SK-N-SH (cell line): ENCODE data around the gene SPDYE1. TPM values are rescaled to one million over a fixed set of nuclear protein-coding genes. Genes with fewer than 3 reads are reported as not detected.

Experiments
- CTCF ChIA-PET: fragments of 300-600, 350-600 bp; formaldehyde crosslinking; extraction: SDS; loops from one replicate; lab custom pipeline; 2021; lab: Yijun Ruan, JAX
- POLR2A ChIA-PET: fragments of 350-600 bp; sonication (Branson Sonifier 250); formaldehyde crosslinking; extraction: SDS; loops from one replicate; lab custom pipeline; 2020; ENCODE audit warnings: antibody characterized with exemption, inconsistent platforms; lab: Yijun Ruan, JAX
- DNase-seq: peaks from one replicate; pipeline ENCODE4 v3.0.0; 2012
- H2AFZ ChIP-seq: fragments of 200-600 bp; sonication (generic); 2 replicates; pipeline ENCODE4 v1.8.1; 2016; ENCODE audit warnings: antibody characterized with exemption, mild to moderate bottlenecking, low read depth
- H3F3A ChIP-seq: fragments of 200-600 bp; sonication (generic); replicated peaks from 2 replicates; pipeline ENCODE3; 2016; ENCODE audit warnings: antibody characterized with exemption, mild to moderate bottlenecking; ENCODE audit not compliant: insufficient read depth
- H3K27ac ChIP-seq, 2 experiments: fragments of 200-500 bp in 1 of 2; fragments of 200-600 bp in 1 of 2; sonication (Bioruptor generic) in 1 of 2; sonication (generic), shearing (Covaris generic) in 1 of 2; 2 replicates each; pipeline versions ENCODE4 v1.5.1 to v1.6.1; 2014 to 2016; ENCODE audit warnings: low read depth in 2 of 2, inconsistent platforms in 1 of 2, low read length in 1 of 2, mild to moderate bottlenecking in 1 of 2, mixed read lengths in 1 of 2
- H3K27me3 ChIP-seq: fragments of 200-600 bp; sonication (generic), shearing (Covaris generic); 2 replicates; pipeline ENCODE4 v1.6.1; 2016; ENCODE audit warnings: mixed run types; ENCODE audit not compliant: insufficient read depth
- H3K36me3 ChIP-seq, 2 experiments: fragments of 200-500 bp in 1 of 2; fragments of 200-600 bp in 1 of 2; sonication (Bioruptor generic) in 1 of 2; sonication (generic) in 1 of 2; replicated peaks in 1 of 2; 2 replicates each; pipeline versions ENCODE3 to v1.5.1; 2014 to 2016; ENCODE audit warnings: low read length in 1 of 2, mild to moderate bottlenecking in 1 of 2; ENCODE audit not compliant: insufficient read depth in 2 of 2, control insufficient read depth in 1 of 2
- H3K4me1 ChIP-seq, 2 experiments: fragments of 200-500 bp in 1 of 2; fragments of 200-600 bp in 1 of 2; sonication (Bioruptor generic) in 1 of 2; sonication (generic), shearing (Covaris generic) in 1 of 2; 2 replicates each; pipeline versions ENCODE4 v1.5.1 to v1.6.1; 2014 to 2016; ENCODE audit warnings: low read depth in 1 of 2, low read length in 1 of 2, mixed run types in 1 of 2; ENCODE audit not compliant: insufficient read depth in 2 of 2, control insufficient read depth in 1 of 2
- H3K4me2 ChIP-seq: fragments of 200-600 bp; sonication (generic), shearing (Covaris generic); 2 replicates; pipeline ENCODE4 v1.6.1; 2017; ENCODE audit warnings: mixed run types
- H3K4me3 ChIP-seq, 2 experiments: fragments of 200-500 bp in 1 of 2; fragments of 200-600 bp in 1 of 2; sonication (Bioruptor generic) in 1 of 2; sonication (generic), shearing (Covaris generic) in 1 of 2; 2 replicates each; pipeline versions ENCODE4 v1.5.1 to v1.8.1; 2014 to 2016; ENCODE audit warnings: low read depth in 2 of 2, inconsistent platforms in 1 of 2, low read length in 1 of 2, mild to moderate bottlenecking in 1 of 2, mixed read lengths in 1 of 2, moderate library complexity in 1 of 2
- H3K79me2 ChIP-seq: fragments of 200-600 bp; sonication (generic); 2 replicates; pipeline ENCODE4 v1.8.1; 2017; ENCODE audit warnings: mild to moderate bottlenecking; ENCODE audit not compliant: insufficient read depth
- H3K9ac ChIP-seq: fragments of 200-600 bp; sonication (generic); 2 replicates; pipeline ENCODE4 v1.6.1; 2017; ENCODE audit warnings: mixed run types
- H3K9me2 ChIP-seq: fragments of 200-600 bp; sonication (generic); 2 replicates; pipeline ENCODE4 v1.6.1; 2017; ENCODE audit warnings: mixed run types
- H3K9me3 ChIP-seq: fragments of 200-600 bp; sonication (generic); 2 replicates; pipeline ENCODE4 v1.6.1; 2017; ENCODE audit warnings: mixed run types, mild to moderate bottlenecking, moderate library complexity
- H4K20me1 ChIP-seq: fragments of 200-600 bp; sonication (generic); 2 replicates; pipeline ENCODE4 v1.6.1; 2017; ENCODE audit warnings: mild to moderate bottlenecking, mixed run types; ENCODE audit not compliant: insufficient read depth
- ELF1 ChIP-seq: IDR thresholded peaks from 2 replicates; pipeline ENCODE4 v1.4.0; 2012
- EP300 ChIP-seq, 2 experiments: IDR thresholded peaks; 2 replicates each; pipeline versions ENCODE4 v1.4.0 to v1.6.1; 2012; ENCODE audit warnings: borderline replicate concordance in 1 of 2, low read depth in 1 of 2, low read length in 1 of 2
- FOXJ3 ChIP-seq: sonication (generic); formaldehyde crosslinking; IDR thresholded peaks from 2 replicates; pipeline ENCODE4 v1.5.1; 2020; ENCODE audit warnings: mild to moderate bottlenecking, missing genetic modification reagents
- GABPA ChIP-seq: IDR thresholded peaks from 2 replicates; pipeline ENCODE4 v1.4.0; 2012; ENCODE audit warnings: low read depth, mild to moderate bottlenecking
- GATA2 ChIP-seq: sonication (generic); formaldehyde crosslinking; IDR thresholded peaks from 2 replicates; pipeline ENCODE4 v1.5.0; 2020; ENCODE audit warnings: mild to moderate bottlenecking, missing genetic modification reagents
- JUND ChIP-seq: IDR thresholded peaks from 2 replicates; pipeline ENCODE4 v1.4.0; 2012
- MEF2A ChIP-seq: IDR thresholded peaks from 2 replicates; pipeline ENCODE4 v1.4.0; 2012; ENCODE audit warnings: low read depth, borderline replicate concordance
- NFIC ChIP-seq: IDR thresholded peaks from 2 replicates; pipeline ENCODE4 v1.4.0; 2012; ENCODE audit warnings: borderline replicate concordance
- NRF1 ChIP-seq: IDR thresholded peaks from 2 replicates; pipeline ENCODE4 v1.6.1; 2012; ENCODE audit warnings: low read depth, mild to moderate bottlenecking, low read length
- POLR2AphosphoS5 ChIP-seq: IDR thresholded peaks from 2 replicates; pipeline ENCODE4 v1.6.1; 2012; ENCODE audit warnings: low read depth, low read length
- RCOR1 ChIP-seq: fragments of 150-350 bp; IDR thresholded peaks from 2 replicates; pipeline ENCODE4 v1.6.1; 2017; ENCODE audit warnings: antibody characterized with exemption, low read length
- SIN3A ChIP-seq: IDR thresholded peaks from 2 replicates; pipeline ENCODE4 v1.6.1; 2012; ENCODE audit warnings: low read depth, mild to moderate bottlenecking, low read length, moderate library complexity, borderline replicate concordance
- TAF1 ChIP-seq: IDR thresholded peaks from 2 replicates; pipeline ENCODE4 v1.6.1; 2012; ENCODE audit warnings: low read depth, mild to moderate bottlenecking, low read length, moderate library complexity, borderline replicate concordance
- WGBS: methylation state at CpG from one replicate; pipeline ENCODE4 v1.1.6; 2017; ENCODE audit warnings: low lambda C conversion rate; 5-methylcytosine and 5-hydroxymethylcytosine counted together
- polyA plus RNA-seq, 3 experiments: library from polyadenylated mRNA; depleted of rRNA; stranded (reverse); fragments of >200 nt; gene quantifications; 2 replicates each; pipeline ENCODE4 v1.2.3, GENCODE V29; 2012
- TF ChIP-seq, protein P1 (sequence below): IDR thresholded peaks from 2 replicates; pipeline ENCODE4 v1.6.1; 2012; ENCODE audit warnings: mild to moderate bottlenecking, low read depth, low read length, moderate library complexity
- TF ChIP-seq, protein P2 (sequence below): fragments of 150-350 bp; IDR thresholded peaks from 2 replicates; pipeline ENCODE4 v1.6.1; 2017; ENCODE audit warnings: antibody characterized with exemption, low read length, low read depth, borderline replicate concordance
- TF ChIP-seq, protein P3 (sequence below): fragments of 200-600 bp; sonication (generic); IDR thresholded peaks from 2 replicates; pipeline ENCODE4 v1.6.1; 2017; ENCODE audit warnings: antibody characterized with exemption, mild to moderate bottlenecking, moderate library complexity
- TF ChIP-seq, protein P4 (sequence below): fragments of 150-350 bp; IDR thresholded peaks from 2 replicates; pipeline ENCODE4 v1.6.1; 2016; ENCODE audit warnings: mild to moderate bottlenecking, low read depth, low read length
- TF ChIP-seq, protein P5 (sequence below): IDR thresholded peaks from 2 replicates; pipeline ENCODE4 v1.4.0; 2012; ENCODE audit warnings: low read depth, borderline replicate concordance

The SPDYE1 gene
- polyA plus RNA-seq, 1 of the 3 experiments (the other 2 are of a cell fraction) = not detected

DNA sequence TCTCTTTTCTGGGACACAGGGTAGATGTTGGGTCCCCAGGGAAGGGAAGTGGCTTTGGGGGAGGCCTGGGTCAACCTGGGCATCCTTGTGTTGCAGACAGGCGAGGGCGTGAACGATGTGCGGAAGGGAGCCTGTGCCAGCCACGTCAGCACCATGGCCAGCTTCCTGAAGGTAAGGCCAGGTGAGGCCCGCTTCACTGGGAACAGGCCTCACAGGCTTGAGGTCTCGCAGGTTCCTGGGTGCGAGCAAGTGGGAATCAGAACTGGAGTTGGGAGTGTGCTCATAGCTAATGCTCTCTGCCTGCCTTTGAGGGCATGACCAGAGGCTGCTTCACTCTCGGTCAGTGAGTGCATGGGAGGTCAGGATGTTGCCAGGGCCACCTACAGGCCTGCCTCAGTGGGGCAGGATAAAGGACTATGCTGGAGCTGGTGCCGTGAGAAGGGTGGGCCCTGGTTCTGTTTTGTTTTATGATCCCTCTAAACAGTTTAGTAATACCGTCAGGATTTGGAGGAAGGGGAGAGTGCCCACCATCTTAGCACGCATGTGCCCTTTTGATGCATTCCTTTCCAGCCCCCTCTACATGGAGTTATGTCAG is 55.2 kb downstream of the SPDYE1 start:
- CTCF ChIA-PET = interaction anchor here (1.3 to 2.1 kb wide), 3 partner anchors 11 to 143 kb away, joined by 3 to 6 read pairs (median 4); no protein-coding TSS in a partner anchor
- TF ChIP-seq, protein P1, sequence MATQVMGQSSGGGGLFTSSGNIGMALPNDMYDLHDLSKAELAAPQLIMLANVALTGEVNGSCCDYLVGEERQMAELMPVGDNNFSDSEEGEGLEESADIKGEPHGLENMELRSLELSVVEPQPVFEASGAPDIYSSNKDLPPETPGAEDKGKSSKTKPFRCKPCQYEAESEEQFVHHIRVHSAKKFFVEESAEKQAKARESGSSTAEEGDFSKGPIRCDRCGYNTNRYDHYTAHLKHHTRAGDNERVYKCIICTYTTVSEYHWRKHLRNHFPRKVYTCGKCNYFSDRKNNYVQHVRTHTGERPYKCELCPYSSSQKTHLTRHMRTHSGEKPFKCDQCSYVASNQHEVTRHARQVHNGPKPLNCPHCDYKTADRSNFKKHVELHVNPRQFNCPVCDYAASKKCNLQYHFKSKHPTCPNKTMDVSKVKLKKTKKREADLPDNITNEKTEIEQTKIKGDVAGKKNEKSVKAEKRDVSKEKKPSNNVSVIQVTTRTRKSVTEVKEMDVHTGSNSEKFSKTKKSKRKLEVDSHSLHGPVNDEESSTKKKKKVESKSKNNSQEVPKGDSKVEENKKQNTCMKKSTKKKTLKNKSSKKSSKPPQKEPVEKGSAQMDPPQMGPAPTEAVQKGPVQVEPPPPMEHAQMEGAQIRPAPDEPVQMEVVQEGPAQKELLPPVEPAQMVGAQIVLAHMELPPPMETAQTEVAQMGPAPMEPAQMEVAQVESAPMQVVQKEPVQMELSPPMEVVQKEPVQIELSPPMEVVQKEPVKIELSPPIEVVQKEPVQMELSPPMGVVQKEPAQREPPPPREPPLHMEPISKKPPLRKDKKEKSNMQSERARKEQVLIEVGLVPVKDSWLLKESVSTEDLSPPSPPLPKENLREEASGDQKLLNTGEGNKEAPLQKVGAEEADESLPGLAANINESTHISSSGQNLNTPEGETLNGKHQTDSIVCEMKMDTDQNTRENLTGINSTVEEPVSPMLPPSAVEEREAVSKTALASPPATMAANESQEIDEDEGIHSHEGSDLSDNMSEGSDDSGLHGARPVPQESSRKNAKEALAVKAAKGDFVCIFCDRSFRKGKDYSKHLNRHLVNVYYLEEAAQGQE = peak; percentile 65; the same call in 1 of the 2 replicates
- TF ChIP-seq, protein P2, sequence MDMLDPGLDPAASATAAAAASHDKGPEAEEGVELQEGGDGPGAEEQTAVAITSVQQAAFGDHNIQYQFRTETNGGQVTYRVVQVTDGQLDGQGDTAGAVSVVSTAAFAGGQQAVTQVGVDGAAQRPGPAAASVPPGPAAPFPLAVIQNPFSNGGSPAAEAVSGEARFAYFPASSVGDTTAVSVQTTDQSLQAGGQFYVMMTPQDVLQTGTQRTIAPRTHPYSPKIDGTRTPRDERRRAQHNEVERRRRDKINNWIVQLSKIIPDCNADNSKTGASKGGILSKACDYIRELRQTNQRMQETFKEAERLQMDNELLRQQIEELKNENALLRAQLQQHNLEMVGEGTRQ = no peak
- H3K4me2 ChIP-seq = no peak overlapping the region

DNA sequence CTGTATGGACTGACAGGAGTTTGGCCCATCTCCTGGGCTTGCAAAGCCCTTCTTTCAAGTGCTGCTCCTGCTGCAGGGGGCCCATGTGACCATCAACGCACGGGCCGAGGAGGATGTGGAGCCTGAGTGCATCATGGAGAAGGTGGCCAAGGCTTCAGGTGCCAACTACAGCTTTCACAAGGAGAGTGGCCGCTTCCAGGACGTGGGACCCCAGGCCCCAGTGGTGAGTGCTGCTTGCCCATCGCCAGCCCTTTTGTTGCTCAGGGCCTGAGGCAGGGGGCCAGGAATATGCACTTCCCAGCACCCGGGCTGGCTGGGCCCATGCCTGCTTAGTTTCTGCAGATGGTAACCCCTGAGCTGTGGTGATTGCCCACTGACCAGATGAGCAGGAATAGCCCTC is 59.0 kb downstream of the SPDYE1 start:
- H3K4me3 ChIP-seq = no peak overlapping the region
- H3K9ac ChIP-seq = no peak overlapping the region
- H4K20me1 ChIP-seq = peaks cover 35% of the 10 kb centered on the region; the same call in 1 of the 2 replicates
- CTCF ChIA-PET = interaction anchor here (0.6 to 1.2 kb wide), 2 partner anchors 9 to 10 kb away, joined by 3 to 4 read pairs; partner anchors contain the start of gene PGAM2
- no peaks in the 10 kb centered on the region for H3K4me1 ChIP-seq
- DNase-seq = no peak
- H3K79me2 ChIP-seq = peaks cover 44% of the 10 kb centered on the region
- no CpG with 5 or more reads among the region's 7 CpGs for WGBS
- no peak overlapping the region for H2AFZ ChIP-seq
- H3K9me3 ChIP-seq = no peaks in the 10 kb centered on the region
- H3K4me2 ChIP-seq = no peak overlapping the region
- peaks cover 67 to 73% of the 10 kb centered on the region in 2 experiments for H3K36me3 ChIP-seq
- no peaks in the 10 kb centered on the region for H3K9me2 ChIP-seq
- H3K27ac ChIP-seq = no peak overlapping the region
- POLR2A ChIA-PET = interaction anchor here (1.3 to 1.5 kb wide), 2 partner anchors 9 to 12 kb away, joined by 3 to 4 read pairs; partner anchors contain the start of genes DBNL and PGAM2
- no peaks in the 10 kb centered on the region for H3K27me3 ChIP-seq
- peaks cover 4% of the 10 kb centered on the region for H3F3A ChIP-seq
- no peak for TF ChIP-seq NFIC
- no peak for TF ChIP-seq EP300 (IDR thresholded peaks at IDR 0.05; ENCODE audit: borderline replicate concordance in 1 of 2, low read depth in 1 of 2, low read length in 1 of 2)
- TF ChIP-seq FOXJ3 (CRISPR knock-in tag) = no peak
- TF ChIP-seq, protein P3, sequence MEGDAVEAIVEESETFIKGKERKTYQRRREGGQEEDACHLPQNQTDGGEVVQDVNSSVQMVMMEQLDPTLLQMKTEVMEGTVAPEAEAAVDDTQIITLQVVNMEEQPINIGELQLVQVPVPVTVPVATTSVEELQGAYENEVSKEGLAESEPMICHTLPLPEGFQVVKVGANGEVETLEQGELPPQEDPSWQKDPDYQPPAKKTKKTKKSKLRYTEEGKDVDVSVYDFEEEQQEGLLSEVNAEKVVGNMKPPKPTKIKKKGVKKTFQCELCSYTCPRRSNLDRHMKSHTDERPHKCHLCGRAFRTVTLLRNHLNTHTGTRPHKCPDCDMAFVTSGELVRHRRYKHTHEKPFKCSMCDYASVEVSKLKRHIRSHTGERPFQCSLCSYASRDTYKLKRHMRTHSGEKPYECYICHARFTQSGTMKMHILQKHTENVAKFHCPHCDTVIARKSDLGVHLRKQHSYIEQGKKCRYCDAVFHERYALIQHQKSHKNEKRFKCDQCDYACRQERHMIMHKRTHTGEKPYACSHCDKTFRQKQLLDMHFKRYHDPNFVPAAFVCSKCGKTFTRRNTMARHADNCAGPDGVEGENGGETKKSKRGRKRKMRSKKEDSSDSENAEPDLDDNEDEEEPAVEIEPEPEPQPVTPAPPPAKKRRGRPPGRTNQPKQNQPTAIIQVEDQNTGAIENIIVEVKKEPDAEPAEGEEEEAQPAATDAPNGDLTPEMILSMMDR = no peak
- TF ChIP-seq JUND = no peak
- no peak for TF ChIP-seq ELF1
- no peak for TF ChIP-seq GATA2 (CRISPR knock-in tag)
- TF ChIP-seq NRF1 = no peak
- TF ChIP-seq, protein P4, sequence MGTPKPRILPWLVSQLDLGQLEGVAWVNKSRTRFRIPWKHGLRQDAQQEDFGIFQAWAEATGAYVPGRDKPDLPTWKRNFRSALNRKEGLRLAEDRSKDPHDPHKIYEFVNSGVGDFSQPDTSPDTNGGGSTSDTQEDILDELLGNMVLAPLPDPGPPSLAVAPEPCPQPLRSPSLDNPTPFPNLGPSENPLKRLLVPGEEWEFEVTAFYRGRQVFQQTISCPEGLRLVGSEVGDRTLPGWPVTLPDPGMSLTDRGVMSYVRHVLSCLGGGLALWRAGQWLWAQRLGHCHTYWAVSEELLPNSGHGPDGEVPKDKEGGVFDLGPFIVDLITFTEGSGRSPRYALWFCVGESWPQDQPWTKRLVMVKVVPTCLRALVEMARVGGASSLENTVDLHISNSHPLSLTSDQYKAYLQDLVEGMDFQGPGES = no peak
- TF ChIP-seq TAF1 = no peak
- no peak for TF ChIP-seq RCOR1
- no peak for TF ChIP-seq POLR2AphosphoS5
- no peak for TF ChIP-seq GABPA
- no peak for TF ChIP-seq SIN3A
- no peak for TF ChIP-seq MEF2A
- TF ChIP-seq, protein P5, sequence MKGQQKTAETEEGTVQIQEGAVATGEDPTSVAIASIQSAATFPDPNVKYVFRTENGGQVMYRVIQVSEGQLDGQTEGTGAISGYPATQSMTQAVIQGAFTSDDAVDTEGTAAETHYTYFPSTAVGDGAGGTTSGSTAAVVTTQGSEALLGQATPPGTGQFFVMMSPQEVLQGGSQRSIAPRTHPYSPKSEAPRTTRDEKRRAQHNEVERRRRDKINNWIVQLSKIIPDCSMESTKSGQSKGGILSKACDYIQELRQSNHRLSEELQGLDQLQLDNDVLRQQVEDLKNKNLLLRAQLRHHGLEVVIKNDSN = no peak

More for the DNA sequence above, 55.2 kb downstream of the SPDYE1 start:
- Histone ChIP-seq H3K27ac (no peak overlapping the region), H3K9ac (no peak overlapping the region), H3K79me2 (peaks cover 80% of the 10 kb centered on the region), H3K9me3 (no peaks in the 10 kb centered on the region), H3K4me1 (no peaks in the 10 kb centered on the region), H3K36me3 (peaks cover 59 to 77% of the 10 kb centered on the region in 2 experiments), H3F3A (no peaks in the 10 kb centered on the region), H4K20me1 (peaks cover 69% of the 10 kb centered on the region), H2AFZ (no peak overlapping the region), H3K9me2 (no peaks in the 10 kb centered on the region), H3K4me3 (no peak overlapping the region), H3K27me3 (no peaks in the 10 kb centered on the region)
- 95% methylated on average over 12 of the region's 12 CpGs for WGBS
- POLR2A ChIA-PET = interaction anchor here (1.0 to 2.1 kb wide), 3 partner anchors 8 to 15 kb away, joined by 3 to 7 read pairs (median 6); partner anchors contain the start of gene DBNL
- no peak for DNase-seq
